ENCODE data around the gene SCOC. TPM values are rescaled to one million over a fixed set of nuclear protein-coding genes. Genes with fewer than 3 reads are reported as not detected.
A peak's percentile ranks its signal among the peaks of the same experiment; 100 is the strongest.

SCOC gene
- total and polyA plus RNA-seq, 2 of the 13 experiments (the other 11 are each of a cell fraction or from before 2014, with no cell fraction given): 43.8 to 65.2 TPM

- FAIRE-seq: no peak
- TF ChIP-seq ZNF501 (CRISPR knock-in tag; IDR thresholded peaks at IDR 0.05): no peak
- TF ChIP-seq REXO4 (CRISPR knock-in tag; IDR thresholded peaks at IDR 0.05; ENCODE audit: borderline replicate concordance): no peak
- TF ChIP-seq RBM22 (optimal IDR thresholded peaks at IDR 0.05; ENCODE audit: low read length): no peak
- WGBS (ENCODE audit: low lambda C conversion rate): 51% methylated on average over 1 of the region's 1 CpG
- Histone ChIP-seq H3K9me3 (ENCODE audit: low read length) (no peaks in the 10 kb centered on the region), H3K36me3 (replicated peaks in 1 of 2; ENCODE audit: control insufficient read depth in 1 of 2, insufficient read depth in 2 of 2, low read length in 2 of 2) (no peaks in the 10 kb centered on the region), H2AFZ (ENCODE audit: low read length) (no peak overlapping the region), H3K27me3 (ENCODE audit: control insufficient read depth in 1 of 2, insufficient read depth in 2 of 2, low read length in 2 of 2) (no peaks in the 10 kb centered on the region), H3K4me3 (replicated peaks in 1 of 3; ENCODE audit: insufficient read depth in 1 of 3, low read depth in 2 of 3, low read length in 3 of 3) (no peak overlapping the region), H3K4me1 (ENCODE audit: insufficient read depth, low read length) (peaks cover 5% of the 10 kb centered on the region; the same call in 1 of the 2 replicates), H3K4me2 (ENCODE audit: low read depth, low read length) (no peak overlapping the region), H3K27ac (ENCODE audit: extremely low read length, insufficient read depth, low read length) (no peak overlapping the region), H3K79me2 (ENCODE audit: insufficient read depth, low read length) (no peaks in the 10 kb centered on the region), H3K9ac (ENCODE audit: insufficient read depth, low read depth, low read length) (no peak overlapping the region), H4K20me1 (ENCODE audit: insufficient read depth, low read length) (no peaks in the 10 kb centered on the region)
- in situ Hi-C loops (cut with HindIII; ENCODE audit: extremely low pct_ligation_motif_present, low pct_unique_long_range_greater_than_20kb) (no loop called here), intact Hi-C loops (cut with micrococcal nuclease; ENCODE audit: unreplicated experiment) (no loop called here)
- POLR2A ChIA-PET: no interaction called here
- CTCF ChIA-PET (ENCODE audit: low intra/inter-chr PET ratio, low total read pairs): no interaction called here
- no peak for DNase-seq (ENCODE audit: low spot score)
- no TSS peak for BruUV-seq (replicated peaks)
- ATAC-seq: no peak
These were observed 30.8 kb upstream of the SCOC start for GRCh38 chr4:140342620-140343019.

GRCh38 chr4:140343303-140343702 lies 30.1 kb upstream of the SCOC start:
- FAIRE-seq (no peak), ATAC-seq (no peak), DNase-seq (ENCODE audit: low spot score) (no peak)
- POLR2A ChIA-PET: no interaction called here
- H3K4me1 ChIP-seq (ENCODE audit: insufficient read depth, low read length): peaks cover 5% of the 10 kb centered on the region; the same call in 1 of the 2 replicates
- CTCF ChIA-PET (ENCODE audit: low intra/inter-chr PET ratio, low total read pairs): no interaction called here
- H3K36me3 ChIP-seq (replicated peaks in 1 of 2; ENCODE audit: control insufficient read depth in 1 of 2, insufficient read depth in 2 of 2, low read length in 2 of 2): no peaks in the 10 kb centered on the region
- H3K79me2 ChIP-seq (ENCODE audit: insufficient read depth, low read length): no peaks in the 10 kb centered on the region
- no TSS peak for BruUV-seq (replicated peaks)
- TF ChIP-seq PHF5A (CRISPR knock-in tag; IDR thresholded peaks at IDR 0.05; ENCODE audit: low read depth, unreplicated experiment) (no peak), GABPA (IDR thresholded peaks at IDR 0.05; ENCODE audit: low read depth, low read length) (no peak), GABPA (CRISPR knock-in tag; IDR thresholded peaks at IDR 0.05; ENCODE audit: low read depth) (peak; percentile 40; the same call in 1 of the 2 replicates), ZNF17 (CRISPR knock-in tag; IDR thresholded peaks at IDR 0.05) (no peak), FOXO4 (CRISPR knock-in tag; conservative IDR thresholded peaks at IDR 0.05) (no peak), TGIF2 (CRISPR knock-in tag; IDR thresholded peaks at IDR 0.05) (no peak), NFATC3 (CRISPR knock-in tag; IDR thresholded peaks at IDR 0.05) (no peak)
- in situ Hi-C loops (cut with HindIII; ENCODE audit: extremely low pct_ligation_motif_present, low pct_unique_long_range_greater_than_20kb) (no loop called here), intact Hi-C loops (cut with micrococcal nuclease; ENCODE audit: unreplicated experiment) (no loop called here)
- WGBS (ENCODE audit: low lambda C conversion rate): 3% methylated on average over 5 of the region's 5 CpGs
- H3K27me3 ChIP-seq (ENCODE audit: control insufficient read depth in 1 of 2, insufficient read depth in 2 of 2, low read length in 2 of 2): no peaks in the 10 kb centered on the region
- H3K4me2 ChIP-seq (ENCODE audit: low read depth, low read length): no peak overlapping the region
- no peaks in the 10 kb centered on the region for H3K9me3 ChIP-seq (ENCODE audit: low read length)
- H3K27ac ChIP-seq (ENCODE audit: extremely low read length, insufficient read depth, low read length): no peak overlapping the region
- H3K9ac ChIP-seq (ENCODE audit: insufficient read depth, low read depth, low read length): no peak overlapping the region
- H2AFZ ChIP-seq (ENCODE audit: low read length): peak overlapping the region; percentile 9
- no peaks in the 10 kb centered on the region for H4K20me1 ChIP-seq (ENCODE audit: insufficient read depth, low read length)
- H3K4me3 ChIP-seq (replicated peaks in 1 of 3; ENCODE audit: insufficient read depth in 1 of 3, low read depth in 2 of 3, low read length in 3 of 3): no peak overlapping the region; a peak in 1 of 6 replicates
